CD4-positive, alpha-beta T cell (primary cell): ENCODE data around the gene MICALL2. TPM values are rescaled to one million over a fixed set of nuclear protein-coding genes. Genes with fewer than 3 reads are reported as not detected.

ENCODE experiments used
- ATAC-seq: fragments of 200-7000 bp; cut with Tn5 transposase; one replicate; pipeline ENCODE4 v1.10.0; 2022; ENCODE audit warnings: mild to moderate bottlenecking; ENCODE audit not compliant: poor library complexity
- CTCF ChIA-PET: fragments of 350-600 bp; sonication (Branson Sonifier 250); formaldehyde crosslinking; loops from one replicate; lab custom pipeline; 2021; ENCODE audit warnings: antibody characterized with exemption, inconsistent platforms; lab: Charles Lee
- POLR2A ChIA-PET: fragments of 350-600 bp; sonication (Branson Sonifier 250); formaldehyde crosslinking; loops from one replicate; lab custom pipeline; 2021; ENCODE audit warnings: antibody characterized with exemption, inconsistent platforms; lab: Charles Lee
- DNase-seq, 14 experiments: peaks; one replicate each; pipeline ENCODE4 v3.0.0-alpha.2; 2013 to 2020; ENCODE audit warnings: mixed read lengths in 2 of 14
- H3K27ac ChIP-seq, 2 donors: one replicate each; pipeline versions ENCODE4 v1.5.1 to v1.7.0; 2013; ENCODE audit warnings: low read length in 2 of 2, low read depth in 1 of 2, mild to moderate bottlenecking in 1 of 2
- H3K27me3 ChIP-seq, 2 experiments: 1 replicate in 1 of 2; 2 replicates in 1 of 2; pipeline versions ENCODE4 v1.6.1 to v1.7.0; 2013; ENCODE audit warnings: low read length in 2 of 2, control low read depth in 1 of 2, mild to moderate bottlenecking in 1 of 2, moderate library complexity in 1 of 2; ENCODE audit not compliant: insufficient read depth in 2 of 2, control insufficient read depth in 1 of 2
- H3K36me3 ChIP-seq: one replicate; pipeline ENCODE4 v1.6.1; 2013; ENCODE audit warnings: low read length, control low read depth; ENCODE audit not compliant: insufficient read depth
- H3K4me1 ChIP-seq: one replicate; pipeline ENCODE4 v1.6.1; 2013; ENCODE audit warnings: low read length, control low read depth; ENCODE audit not compliant: insufficient read depth
- H3K4me3 ChIP-seq: one replicate; pipeline ENCODE4 v1.5.1; 2013; ENCODE audit warnings: mild to moderate bottlenecking, low read length, moderate library complexity
- H3K9me3 ChIP-seq, 2 experiments: 1 replicate in 1 of 2; 2 replicates in 1 of 2; pipeline versions ENCODE4 v1.6.1 to v1.7.0; 2013; ENCODE audit warnings: low read length in 2 of 2, mild to moderate bottlenecking in 2 of 2, control low read depth in 1 of 2, moderate library complexity in 1 of 2; ENCODE audit not compliant: control insufficient read depth in 1 of 2, insufficient read depth in 1 of 2
- H3K27ac Mint-ChIP-seq: one replicate; pipeline ENCODE4 v1.8.0; 2020; ENCODE audit warnings: mixed read lengths
- H3K27me3 Mint-ChIP-seq: one replicate; pipeline ENCODE4 v1.8.0; 2021; ENCODE audit warnings: mixed read lengths
- H3K36me3 Mint-ChIP-seq: one replicate; pipeline ENCODE4 v1.8.0; 2021; ENCODE audit warnings: low read depth, mixed read lengths
- H3K4me1 Mint-ChIP-seq: one replicate; pipeline ENCODE4 v1.8.0; 2021; ENCODE audit warnings: low read depth, mixed read lengths
- H3K4me3 Mint-ChIP-seq: one replicate; pipeline ENCODE4 v1.8.0; 2020; ENCODE audit warnings: mild to moderate bottlenecking, mixed read lengths
- H3K9me3 Mint-ChIP-seq: one replicate; pipeline ENCODE4 v1.8.0; 2020; ENCODE audit warnings: mixed read lengths
- CTCF ChIP-seq: fragments of 200-600 bp; IDR thresholded peaks from one replicate; pipeline ENCODE4 v1.8.0; 2022; ENCODE audit warnings: antibody characterized with exemption, mild to moderate bottlenecking
- intact Hi-C, 2 experiments: fragments of 100-400 bp; cut with DNase I in 1 of 2; cut with micrococcal nuclease in 1 of 2; formaldehyde crosslinking; loops; one replicate each; pipeline versions ENCODE4 v1.15.1 to v1.9.0; 2023 to 2025; cut with DNase I, micrococcal nuclease
- total RNA-seq, 174 experiments: library from RNA in 2 of 174; stranded (reverse) in 2 of 174; gene quantifications; one replicate each; pipeline ENCODE4 v1.2.3 and lab custom pipeline; 2021 to 2026

Gene MICALL2
- total RNA-seq, 2 experiments from 2014 or later = 1.9 to 2.2 TPM

GRCh38 chr7:1410992-1411391 lies 48.3 kb downstream of the MICALL2 start:
- intact Hi-C loops = no loop called here
- no peaks in the 10 kb centered on the region for H3K4me1 Mint-ChIP-seq
- H3K9me3 ChIP-seq = peaks cover 0 to 4% of the 10 kb centered on the region in 2 experiments
- ATAC-seq = no peak
- H3K27me3 Mint-ChIP-seq = peaks cover 25% of the 10 kb centered on the region
- H3K4me3 Mint-ChIP-seq = no peak overlapping the region
- no peak overlapping the region for H3K4me3 ChIP-seq
- H3K4me1 ChIP-seq = peaks cover 15% of the 10 kb centered on the region
- ChIA-PET CTCF (no interaction called here), POLR2A (no interaction called here)
- TF ChIP-seq CTCF = no peak
- no peaks in the 10 kb centered on the region for H3K36me3 Mint-ChIP-seq
- no peaks in the 10 kb centered on the region for H3K9me3 Mint-ChIP-seq
- peaks cover 0 to 11% of the 10 kb centered on the region in 2 experiments for H3K27me3 ChIP-seq
- no peak overlapping the region for H3K27ac ChIP-seq
- H3K36me3 ChIP-seq = no peaks in the 10 kb centered on the region
- DNase-seq = no peak
- no peak overlapping the region for H3K27ac Mint-ChIP-seq

- ATAC-seq = no peak
- TF ChIP-seq CTCF = no peak
- Histone ChIP-seq H3K27me3 (peaks cover 7 to 14% of the 10 kb centered on the region in 2 experiments), H3K27ac (no peak overlapping the region), H3K9me3 (peaks cover 0 to 11% of the 10 kb centered on the region in 2 experiments), H3K36me3 (no peaks in the 10 kb centered on the region), H3K4me3 (no peak overlapping the region), H3K4me1 (peaks cover 15% of the 10 kb centered on the region)
- CTCF ChIA-PET = interaction anchor here (0.5 kb wide), 1 partner anchor 1676 kb away, joined by 3 read pairs; no protein-coding TSS in a partner anchor
- H3K36me3 Mint-ChIP-seq = no peaks in the 10 kb centered on the region
- no peak for DNase-seq
- POLR2A ChIA-PET = no interaction called here
- H3K4me3 Mint-ChIP-seq = no peak overlapping the region
- intact Hi-C loops = no loop called here
- no peaks in the 10 kb centered on the region for H3K4me1 Mint-ChIP-seq
- H3K9me3 Mint-ChIP-seq = no peaks in the 10 kb centered on the region
- H3K27ac Mint-ChIP-seq = no peak overlapping the region
- peaks cover 37% of the 10 kb centered on the region for H3K27me3 Mint-ChIP-seq
Measured at GRCh38 chr7:1409555-1409954, 49.7 kb downstream of the MICALL2 start.

- H3K27me3 ChIP-seq = peaks cover 18 to 23% of the 10 kb centered on the region in 2 experiments
- POLR2A ChIA-PET = no interaction called here
- H3K4me3 Mint-ChIP-seq = no peak overlapping the region
Measured at GRCh38 chr7:1408466-1408865, 50.8 kb downstream of the MICALL2 start.

More at GRCh38 chr7:1408466-1408865, 50.8 kb downstream of the MICALL2 start:
- no peak overlapping the region for H3K27ac ChIP-seq
- H3K36me3 ChIP-seq = no peaks in the 10 kb centered on the region
- no peaks in the 10 kb centered on the region for H3K36me3 Mint-ChIP-seq
- peaks cover 22% of the 10 kb centered on the region for H3K4me1 ChIP-seq
- H3K9me3 Mint-ChIP-seq = no peaks in the 10 kb centered on the region
- ATAC-seq = no peak
- intact Hi-C loops = no loop called here
- no peak for DNase-seq
- no peak overlapping the region for H3K4me3 ChIP-seq
- peaks cover 6% of the 10 kb centered on the region for H3K4me1 Mint-ChIP-seq
- no peak for TF ChIP-seq CTCF
- H3K27me3 Mint-ChIP-seq = peaks cover 46% of the 10 kb centered on the region
- H3K27ac Mint-ChIP-seq = no peak overlapping the region
- CTCF ChIA-PET = no interaction called here
- H3K9me3 ChIP-seq = peaks cover 0 to 22% of the 10 kb centered on the region in 2 experiments
